Body of pancreas (tissue), 4 donors: ENCODE measurements around the gene BCAS4. TPM values are rescaled to one million over a fixed set of nuclear protein-coding genes. Genes with fewer than 3 reads are reported as not detected.
A peak's percentile ranks its signal among the peaks of the same experiment; 100 is the strongest.

ENCODE experiments used
- ATAC-seq: fragments of 150-250 bp; one replicate; pipeline ENCODE4 v1.9.1; 2016
- DNase-seq, 4 donors: peaks; one replicate each; pipeline ENCODE4 v3.0.0-alpha.2; 2019
- H3K27ac ChIP-seq, 4 donors: fragments of 200-600 bp; sonication (generic); 1 replicate in 3 of 4; 2 replicates in 1 of 4; pipeline versions ENCODE4 v1.5.1 to v1.6.1; 2016 to 2019; ENCODE audit warnings: mild to moderate bottlenecking in 1 of 4, mixed read lengths in 1 of 4, moderate library complexity in 1 of 4
- H3K27me3 ChIP-seq, 2 donors: fragments of 200-600 bp; sonication (generic); one replicate each; pipeline ENCODE4 v1.6.0; 2016; ENCODE audit warnings: mild to moderate bottlenecking in 1 of 2
- H3K36me3 ChIP-seq, 2 donors: fragments of 200-600 bp; sonication (generic); replicated peaks in 1 of 2; 2 replicates each; pipeline ENCODE4 v1.5.1; 2016; ENCODE audit warnings: low read depth in 2 of 2; ENCODE audit not compliant: insufficient read depth in 1 of 2
- H3K4me1 ChIP-seq: fragments of 200-600 bp; sonication (generic); one replicate; pipeline ENCODE4 v1.6.0; 2016
- H3K4me3 ChIP-seq, 2 donors: fragments of 200-600 bp; sonication (generic); 1 replicate in 1 of 2; 2 replicates in 1 of 2; pipeline ENCODE4 v1.5.1; 2016 to 2019
- H3K9me3 ChIP-seq, 3 donors: fragments of 200-600 bp; sonication (generic); 1 replicate in 2 of 3; 2 replicates in 1 of 3; pipeline ENCODE4 v1.5.1; 2016
- CTCF ChIP-seq, 7 experiments: fragments of 450-650 bp in 4 of 7; fragments of 200-600 bp in 3 of 7; sonication (generic) in 3 of 7; IDR thresholded peaks; one replicate each; pipeline ENCODE4 v1.5.1; 2016 to 2019; ENCODE audit warnings: antibody characterized with exemption in 7 of 7
- POLR2A ChIP-seq, 3 donors: fragments of 450-650 bp; IDR thresholded peaks; one replicate each; pipeline ENCODE4 v1.6.1; 2016; ENCODE audit warnings: antibody characterized with exemption in 3 of 3, mild to moderate bottlenecking in 2 of 3
- WGBS, 2 donors: methylation state at CpG; one replicate each; pipeline ENCODE4 v1.1.5; 2017; 5-methylcytosine and 5-hydroxymethylcytosine counted together
- intact Hi-C: fragments of 100-400 bp; cut with DNase I; formaldehyde crosslinking; loops from one replicate; pipeline ENCODE4 v1.15.1; 2023
- total RNA-seq, 2 donors: library from RNA; depleted of rRNA; stranded (reverse); fragments of >200 nt; gene quantifications; one replicate each; pipeline ENCODE4 v1.1.0, GENCODE V29; 2016

BCAS4 gene
- total RNA-seq, 2 donors from 2014 or later: under 0.01 to 2.3 TPM

- intact Hi-C loops: no loop called here
- DNase-seq (peak; percentile 37 to 71 (median 50)), ATAC-seq (peak; percentile 35)
- peaks cover 67% of the 10 kb centered on the region for H3K4me1 ChIP-seq
- no peak overlapping the region for H3K27ac ChIP-seq
- WGBS, 2 donors: 66 to 72% methylated on average over 6 of the region's 6 CpGs
- H3K36me3 ChIP-seq: no peaks in the 10 kb centered on the region
- H3K27me3 ChIP-seq: no peaks in the 10 kb centered on the region
- no peak overlapping the region for H3K4me3 ChIP-seq
- H3K9me3 ChIP-seq: no peaks in the 10 kb centered on the region
- no peak for TF ChIP-seq CTCF (IDR thresholded peaks at IDR 0.05)
- no peak for TF ChIP-seq POLR2A (IDR thresholded peaks at IDR 0.05)
Measured at GRCh38 chr20:50919567-50919966, 124.7 kb downstream of the BCAS4 start.

- no peak for DNase-seq
- ATAC-seq: no peak
- intact Hi-C loops: loop anchor here (10.0 kb wide), 1 partner anchor 106 kb away; no protein-coding TSS in a partner anchor
Measured at GRCh38 chr20:50920997-50921396, 126.1 kb downstream of the BCAS4 start.

GRCh38 chr20:50921803-50922501, 127.1 kb downstream of the BCAS4 start:
- ATAC-seq (no peak), DNase-seq (no peak)
- Histone ChIP-seq H3K4me1 (peaks cover 62% of the 10 kb centered on the region), H3K36me3 (no peaks in the 10 kb centered on the region), H3K27ac (no peak overlapping the region), H3K4me3 (no peak overlapping the region), H3K9me3 (no peaks in the 10 kb centered on the region), H3K27me3 (no peaks in the 10 kb centered on the region)
- WGBS, 2 donors: 65 to 77% methylated on average over 8 of the region's 8 CpGs
- TF ChIP-seq CTCF (IDR thresholded peaks at IDR 0.05) (no peak), POLR2A (IDR thresholded peaks at IDR 0.05) (no peak)
- intact Hi-C loops: loop anchor here (10.0 kb wide), 1 partner anchor 107 kb away; no protein-coding TSS in a partner anchor

More at GRCh38 chr20:50920997-50921396, 126.1 kb downstream of the BCAS4 start:
- Histone ChIP-seq H3K9me3 (no peaks in the 10 kb centered on the region), H3K27ac (no peak overlapping the region), H3K36me3 (no peaks in the 10 kb centered on the region), H3K27me3 (no peaks in the 10 kb centered on the region), H3K4me3 (no peak overlapping the region), H3K4me1 (peaks cover 70% of the 10 kb centered on the region)
- no peak for TF ChIP-seq POLR2A (IDR thresholded peaks at IDR 0.05)
- no peak for TF ChIP-seq CTCF (IDR thresholded peaks at IDR 0.05)

GRCh38 chr20:50924261-50924920, 129.5 kb downstream of the BCAS4 start:
- Histone ChIP-seq H3K27ac (no peak overlapping the region), H3K4me3 (no peak overlapping the region), H3K9me3 (no peaks in the 10 kb centered on the region), H3K36me3 (no peaks in the 10 kb centered on the region), H3K27me3 (no peaks in the 10 kb centered on the region), H3K4me1 (peaks cover 65% of the 10 kb centered on the region)
- WGBS, 2 donors: 48 to 49% methylated on average over 2 of the region's 2 CpGs
- intact Hi-C loops: loop anchor here (10.0 kb wide), 1 partner anchor 110 kb away; no protein-coding TSS in a partner anchor
- TF ChIP-seq CTCF (IDR thresholded peaks at IDR 0.05) (no peak), POLR2A (IDR thresholded peaks at IDR 0.05) (no peak)
- DNase-seq (no peak), ATAC-seq (no peak)
